ENCODE data around the gene GNB1L. TPM values are rescaled to one million over a fixed set of nuclear protein-coding genes. Genes with fewer than 3 reads are reported as not detected.

The GNB1L gene
- total RNA-seq, 4 donors from 2014 or later, result 1.8 to 5.1 (median 4.5) TPM

- no peaks in the 10 kb centered on the region for H3K9me3 ChIP-seq
- no peaks in the 10 kb centered on the region for H3K36me3 ChIP-seq
- no peak for DNase-seq
- H3K4me1 ChIP-seq, result peaks cover 12 to 21% of the 10 kb centered on the region in 2 donors
- 96 to 97% methylated on average over 18 of the region's 18 CpGs for WGBS, 2 donors
- no peak overlapping the region for H3K27ac ChIP-seq
- intact Hi-C loops (cut with DNase I), result no loop called here
- TF ChIP-seq CTCF (IDR thresholded peaks at IDR 0.05) (no peak), POLR2A (IDR thresholded peaks at IDR 0.05) (no peak)
- no peak overlapping the region for H3K4me3 ChIP-seq (replicated peaks in 1 of 3)
- no peaks in the 10 kb centered on the region for H3K27me3 ChIP-seq
Observed at GRCh38 chr22:19815093-19815822, 39.4 kb downstream of the GNB1L start.

- Histone ChIP-seq H3K27ac (no peak overlapping the region), H3K27me3 (no peaks in the 10 kb centered on the region), H3K4me1 (peaks cover 14 to 21% of the 10 kb centered on the region in 2 donors), H3K4me3 (replicated peaks in 1 of 3) (no peak overlapping the region), H3K9me3 (no peaks in the 10 kb centered on the region), H3K36me3 (no peaks in the 10 kb centered on the region)
- 96 to 97% methylated on average over 5 of the region's 5 CpGs for WGBS, 2 donors
- TF ChIP-seq CTCF (IDR thresholded peaks at IDR 0.05) (no peak), POLR2A (IDR thresholded peaks at IDR 0.05) (no peak)
- intact Hi-C loops (cut with DNase I), result no loop called here
- no peak for DNase-seq
Observed at GRCh38 chr22:19814428-19814827, 40.2 kb downstream of the GNB1L start.

GRCh38 chr22:19812910-19813309 is 41.8 kb downstream of the GNB1L start:
- H3K4me1 ChIP-seq, result peaks cover 8 to 15% of the 10 kb centered on the region in 2 donors
- no peak overlapping the region for H3K4me3 ChIP-seq (replicated peaks in 1 of 3)
- WGBS, 2 donors, result 94 to 95% methylated on average over 11 of the region's 11 CpGs
- H3K27me3 ChIP-seq, result no peaks in the 10 kb centered on the region
- TF ChIP-seq POLR2A (IDR thresholded peaks at IDR 0.05), result no peak
- no peak for TF ChIP-seq CTCF (IDR thresholded peaks at IDR 0.05)
- intact Hi-C loops (cut with DNase I), result no loop called here
- no peak overlapping the region for H3K27ac ChIP-seq
- H3K36me3 ChIP-seq, result no peaks in the 10 kb centered on the region
- no peak for DNase-seq
- no peaks in the 10 kb centered on the region for H3K9me3 ChIP-seq

GRCh38 chr22:19811811-19812771 is 42.6 kb downstream of the GNB1L start:
- intact Hi-C loops (cut with DNase I), result no loop called here
- WGBS, 2 donors, result 93 to 94% methylated on average over 14 to 26 of the region's 36 CpGs
- DNase-seq, result peak in 1 of 2 donors; percentile 2

More at GRCh38 chr22:19811811-19812771, 42.6 kb downstream of the GNB1L start:
- H3K4me1 ChIP-seq, result peaks cover 2 to 9% of the 10 kb centered on the region in 2 donors
- no peaks in the 10 kb centered on the region for H3K9me3 ChIP-seq
- no peak overlapping the region for H3K27ac ChIP-seq
- no peak overlapping the region for H3K4me3 ChIP-seq (replicated peaks in 1 of 3)
- H3K27me3 ChIP-seq, result no peaks in the 10 kb centered on the region
- no peak for TF ChIP-seq POLR2A (IDR thresholded peaks at IDR 0.05)
- TF ChIP-seq CTCF (IDR thresholded peaks at IDR 0.05), result no peak
- no peaks in the 10 kb centered on the region for H3K36me3 ChIP-seq
